SK-N-SH treated with all-trans-retinoic acid at 6 μM for 48 hours (cell line): ENCODE data around the gene TMEM200B.

Experiments
- ATAC-seq: fragments of 200-7000 bp; cut with Tn5 transposase; 3 replicates; pipeline ENCODE4 v1.9.1; 2020; ENCODE audit warnings: mild to moderate bottlenecking, moderate library complexity
- ARNTL ChIP-seq: fragments of 450-650 bp; formaldehyde crosslinking; IDR thresholded peaks from 2 replicates; pipeline ENCODE4 v1.5.0; 2020; ENCODE audit warnings: low read depth, mild to moderate bottlenecking, moderate library complexity, borderline replicate concordance
- BACH2 ChIP-seq: fragments of 250-450 bp; sonication (Bioruptor Pico); IDR thresholded peaks from 2 replicates; pipeline ENCODE4 v1.9.0; 2021; ENCODE audit warnings: mild to moderate bottlenecking, borderline replicate concordance
- CSDC2 ChIP-seq: fragments of 250-450 bp; sonication (Bioruptor Pico); IDR thresholded peaks from 2 replicates; pipeline ENCODE4 v1.5.0; 2020; ENCODE audit warnings: mild to moderate bottlenecking, moderate library complexity
- ESRRG ChIP-seq: fragments of 250-450 bp; sonication (Bioruptor Pico); IDR thresholded peaks from 2 replicates; pipeline ENCODE4 v1.6.1; 2021; ENCODE audit warnings: mild to moderate bottlenecking
- GLIS3 ChIP-seq: fragments of 250-450 bp; sonication (Bioruptor Pico); IDR thresholded peaks from 2 replicates; pipeline ENCODE4 v1.5.0; 2020; ENCODE audit warnings: mild to moderate bottlenecking, moderate library complexity
- ISL1 ChIP-seq: fragments of 250-450 bp; sonication (Bioruptor Pico); IDR thresholded peaks from 2 replicates; pipeline ENCODE4 v2.1.2; 2022; ENCODE audit warnings: mild to moderate bottlenecking, moderate library complexity
- PATZ1 ChIP-seq: fragments of 250-450 bp; sonication (Bioruptor Pico); IDR thresholded peaks from 2 replicates; pipeline ENCODE4 v1.8.0; 2020; ENCODE audit warnings: mild to moderate bottlenecking, moderate library complexity, borderline replicate concordance
- PPARA ChIP-seq: fragments of 250-450 bp; sonication (Bioruptor Pico); IDR thresholded peaks from 2 replicates; pipeline ENCODE4 v1.5.0; 2020; ENCODE audit warnings: mild to moderate bottlenecking, borderline replicate concordance
- RARB ChIP-seq: fragments of 250-450 bp; sonication (Bioruptor Pico); IDR thresholded peaks from 2 replicates; pipeline ENCODE4 v1.8.0; 2021; ENCODE audit warnings: mild to moderate bottlenecking, moderate library complexity
- SNAI2 ChIP-seq: fragments of 250-450 bp; sonication (Bioruptor Pico); IDR thresholded peaks from 2 replicates; pipeline ENCODE4 v1.5.0; 2020; ENCODE audit warnings: mild to moderate bottlenecking, moderate library complexity
- TCF4 ChIP-seq: fragments of 250-450 bp; sonication (Bioruptor Pico); IDR thresholded peaks from 2 replicates; pipeline ENCODE4 v1.8.0; 2021; ENCODE audit warnings: mild to moderate bottlenecking, moderate library complexity, borderline replicate concordance
- TOX ChIP-seq: fragments of 250-450 bp; sonication (Bioruptor Pico); IDR thresholded peaks from 2 replicates; pipeline ENCODE4 v1.8.0; 2021; ENCODE audit warnings: mild to moderate bottlenecking, moderate library complexity, borderline replicate concordance
- TSHZ2 ChIP-seq: fragments of 250-450 bp; sonication (Bioruptor Pico); IDR thresholded peaks from 2 replicates; pipeline ENCODE4 v1.5.0; 2020; ENCODE audit warnings: mild to moderate bottlenecking, moderate library complexity
- ZC3H10 ChIP-seq: fragments of 250-450 bp; sonication (Bioruptor Pico); IDR thresholded peaks from 2 replicates; pipeline ENCODE4 v1.5.1; 2021; ENCODE audit warnings: mild to moderate bottlenecking, moderate library complexity
- ZFP3 ChIP-seq: fragments of 250-450 bp; sonication (Bioruptor Pico); IDR thresholded peaks from 2 replicates; pipeline ENCODE4 v1.5.0; 2020; ENCODE audit warnings: mild to moderate bottlenecking, moderate library complexity
- ZFP30 ChIP-seq: fragments of 450-650 bp; formaldehyde crosslinking; IDR thresholded peaks from 2 replicates; pipeline ENCODE4 v1.5.0; 2022; ENCODE audit warnings: mild to moderate bottlenecking, moderate library complexity
- ZNF565 ChIP-seq: fragments of 450-650 bp; formaldehyde crosslinking; conservative IDR thresholded peaks from 2 replicates; pipeline ENCODE4 v1.5.0; 2020; ENCODE audit warnings: low read depth, mild to moderate bottlenecking, moderate library complexity
- ZNF70 ChIP-seq: fragments of 450-650 bp; formaldehyde crosslinking; IDR thresholded peaks from 2 replicates; pipeline ENCODE4 v1.5.0; 2020; ENCODE audit warnings: mild to moderate bottlenecking, moderate library complexity
- ZNF8 ChIP-seq: fragments of 450-650 bp; formaldehyde crosslinking; IDR thresholded peaks from 2 replicates; pipeline ENCODE4 v1.5.0; 2020; ENCODE audit warnings: mild to moderate bottlenecking, moderate library complexity
- TF ChIP-seq, protein P1 (sequence below): fragments of 250-450 bp; sonication (Bioruptor Pico); IDR thresholded peaks from 2 replicates; pipeline ENCODE4 v1.5.1; 2021; ENCODE audit warnings: mild to moderate bottlenecking, moderate library complexity
- TF ChIP-seq, protein P2 (sequence below): fragments of 250-450 bp; sonication (Bioruptor Pico); IDR thresholded peaks from 2 replicates; pipeline ENCODE4 v1.8.0; 2021; ENCODE audit warnings: low read depth, mild to moderate bottlenecking, moderate library complexity, borderline replicate concordance
- TF ChIP-seq, protein P3 (sequence below): fragments of 250-450 bp; sonication (Bioruptor Pico); IDR thresholded peaks from 2 replicates; pipeline ENCODE4 v1.5.1; 2020; ENCODE audit warnings: low read depth, mild to moderate bottlenecking, moderate library complexity

Gene TMEM200B

DNA sequence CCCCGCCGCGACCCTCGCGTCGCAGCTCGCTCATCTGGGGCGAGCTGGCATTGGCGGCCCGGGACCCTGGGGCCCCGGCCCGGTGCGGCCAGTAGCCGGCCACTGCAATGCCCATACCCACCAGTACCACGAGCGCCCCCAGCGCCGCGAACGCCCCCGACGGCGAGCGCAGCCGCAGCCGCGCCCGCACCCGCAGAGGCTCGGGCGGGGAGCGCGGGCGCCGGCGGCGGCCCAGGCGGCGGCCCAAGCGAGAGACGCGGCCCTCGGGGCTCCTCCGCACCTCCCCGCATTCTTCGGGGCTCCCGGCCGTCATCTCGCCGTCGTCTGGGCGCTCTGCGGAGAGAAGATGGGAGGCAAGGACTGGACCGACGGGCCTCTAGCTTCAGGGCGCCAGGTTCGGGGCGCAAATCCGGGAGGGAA lies 2.2 kb downstream of the TMEM200B start:
- TF ChIP-seq ZC3H10 (CRISPR knock-in tag), result no peak
- no peak for TF ChIP-seq BACH2
- no peak for TF ChIP-seq TCF4 (CRISPR knock-in tag)
- no peak for TF ChIP-seq ZFP3 (CRISPR knock-in tag)
- TF ChIP-seq SNAI2, result no peak
- TF ChIP-seq, protein P1, sequence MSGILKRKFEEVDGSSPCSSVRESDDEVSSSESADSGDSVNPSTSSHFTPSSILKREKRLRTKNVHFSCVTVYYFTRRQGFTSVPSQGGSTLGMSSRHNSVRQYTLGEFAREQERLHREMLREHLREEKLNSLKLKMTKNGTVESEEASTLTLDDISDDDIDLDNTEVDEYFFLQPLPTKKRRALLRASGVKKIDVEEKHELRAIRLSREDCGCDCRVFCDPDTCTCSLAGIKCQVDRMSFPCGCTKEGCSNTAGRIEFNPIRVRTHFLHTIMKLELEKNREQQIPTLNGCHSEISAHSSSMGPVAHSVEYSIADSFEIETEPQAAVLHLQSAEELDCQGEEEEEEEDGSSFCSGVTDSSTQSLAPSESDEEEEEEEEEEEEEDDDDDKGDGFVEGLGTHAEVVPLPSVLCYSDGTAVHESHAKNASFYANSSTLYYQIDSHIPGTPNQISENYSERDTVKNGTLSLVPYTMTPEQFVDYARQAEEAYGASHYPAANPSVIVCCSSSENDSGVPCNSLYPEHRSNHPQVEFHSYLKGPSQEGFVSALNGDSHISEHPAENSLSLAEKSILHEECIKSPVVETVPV, result no peak
- no peak for TF ChIP-seq RARB
- TF ChIP-seq TOX (CRISPR knock-in tag), result no peak
- TF ChIP-seq ISL1 (CRISPR knock-in tag), result no peak
- no peak for ATAC-seq

GRCh38 chr1:29120947-29121485 lies 2.7 kb downstream of the TMEM200B start:
- peak; percentile 15; the same call in 1 of the 3 replicates for ATAC-seq
- no peak for TF ChIP-seq ZC3H10 (CRISPR knock-in tag)
- no peak for TF ChIP-seq ZNF565 (CRISPR knock-in tag)
- TF ChIP-seq CSDC2 (CRISPR knock-in tag), result no peak
- TF ChIP-seq SNAI2, result no peak
- TF ChIP-seq ZNF70 (CRISPR knock-in tag), result no peak
- TF ChIP-seq ISL1 (CRISPR knock-in tag), result no peak
- TF ChIP-seq TOX (CRISPR knock-in tag), result no peak
- no peak for TF ChIP-seq PATZ1 (CRISPR knock-in tag)

- TF ChIP-seq, protein P1, result no peak
- TF ChIP-seq ZNF565 (CRISPR knock-in tag), result no peak
- no peak for TF ChIP-seq ZNF8 (CRISPR knock-in tag)
- TF ChIP-seq GLIS3 (CRISPR knock-in tag), result no peak
- TF ChIP-seq RARB, result no peak
- TF ChIP-seq ISL1 (CRISPR knock-in tag), result no peak
- no peak for TF ChIP-seq ZFP30 (CRISPR knock-in tag)
- no peak for TF ChIP-seq TCF4 (CRISPR knock-in tag)
- no peak for TF ChIP-seq PPARA
- TF ChIP-seq, protein P2, sequence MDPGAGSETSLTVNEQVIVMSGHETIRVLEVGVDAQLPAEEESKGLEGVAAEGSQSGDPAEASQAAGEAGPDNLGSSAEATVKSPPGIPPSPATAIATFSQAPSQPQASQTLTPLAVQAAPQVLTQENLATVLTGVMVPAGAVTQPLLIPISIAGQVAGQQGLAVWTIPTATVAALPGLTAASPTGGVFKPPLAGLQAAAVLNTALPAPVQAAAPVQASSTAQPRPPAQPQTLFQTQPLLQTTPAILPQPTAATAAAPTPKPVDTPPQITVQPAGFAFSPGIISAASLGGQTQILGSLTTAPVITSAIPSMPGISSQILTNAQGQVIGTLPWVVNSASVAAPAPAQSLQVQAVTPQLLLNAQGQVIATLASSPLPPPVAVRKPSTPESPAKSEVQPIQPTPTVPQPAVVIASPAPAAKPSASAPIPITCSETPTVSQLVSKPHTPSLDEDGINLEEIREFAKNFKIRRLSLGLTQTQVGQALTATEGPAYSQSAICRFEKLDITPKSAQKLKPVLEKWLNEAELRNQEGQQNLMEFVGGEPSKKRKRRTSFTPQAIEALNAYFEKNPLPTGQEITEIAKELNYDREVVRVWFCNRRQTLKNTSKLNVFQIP (CRISPR knock-in tag), result no peak
- TF ChIP-seq TSHZ2 (CRISPR knock-in tag), result no peak
- TF ChIP-seq ZFP3 (CRISPR knock-in tag), result no peak
- TF ChIP-seq ARNTL (CRISPR knock-in tag), result no peak
- TF ChIP-seq, protein P3, sequence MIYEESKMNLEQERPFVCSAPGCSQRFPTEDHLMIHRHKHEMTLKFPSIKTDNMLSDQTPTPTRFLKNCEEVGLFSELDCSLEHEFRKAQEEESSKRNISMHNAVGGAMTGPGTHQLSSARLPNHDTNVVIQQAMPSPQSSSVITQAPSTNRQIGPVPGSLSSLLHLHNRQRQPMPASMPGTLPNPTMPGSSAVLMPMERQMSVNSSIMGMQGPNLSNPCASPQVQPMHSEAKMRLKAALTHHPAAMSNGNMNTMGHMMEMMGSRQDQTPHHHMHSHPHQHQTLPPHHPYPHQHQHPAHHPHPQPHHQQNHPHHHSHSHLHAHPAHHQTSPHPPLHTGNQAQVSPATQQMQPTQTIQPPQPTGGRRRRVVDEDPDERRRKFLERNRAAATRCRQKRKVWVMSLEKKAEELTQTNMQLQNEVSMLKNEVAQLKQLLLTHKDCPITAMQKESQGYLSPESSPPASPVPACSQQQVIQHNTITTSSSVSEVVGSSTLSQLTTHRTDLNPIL (CRISPR knock-in tag), result no peak
- no peak for TF ChIP-seq SNAI2
- no peak for TF ChIP-seq CSDC2 (CRISPR knock-in tag)
- no peak for TF ChIP-seq ESRRG (CRISPR knock-in tag)
- TF ChIP-seq BACH2, result no peak
- no peak for ATAC-seq
These were observed 3.3 kb downstream of the TMEM200B start for GRCh38 chr1:29120367-29120766.
